Chondrocyte (in vitro differentiated cells): ENCODE measurements around the gene LSM3. TPM values are rescaled to one million over a fixed set of nuclear protein-coding genes. Genes with fewer than 3 reads are reported as not detected.

Source experiments
- DNase-seq: peaks from one replicate; pipeline ENCODE4 v3.0.0; 2021; ENCODE audit warnings: mixed read lengths, low spot score
- H3K27ac Mint-ChIP-seq: one replicate; pipeline ENCODE4 v1.8.0; 2021; ENCODE audit warnings: mild to moderate bottlenecking, moderate library complexity, mixed read lengths; ENCODE audit not compliant: unreplicated experiment
- H3K27me3 Mint-ChIP-seq: 2 replicates; pipeline ENCODE4 v1.8.0; 2021; ENCODE audit warnings: low read depth, mixed read lengths
- H3K36me3 Mint-ChIP-seq: 2 replicates; pipeline ENCODE4 v1.8.0; 2021; ENCODE audit warnings: low read depth, mixed read lengths
- H3K4me1 Mint-ChIP-seq: 2 replicates; pipeline ENCODE4 v1.8.0; 2021; ENCODE audit warnings: low read depth, mild to moderate bottlenecking, mixed read lengths
- H3K4me3 Mint-ChIP-seq: one replicate; pipeline ENCODE4 v1.8.0; 2021; ENCODE audit warnings: mild to moderate bottlenecking, moderate library complexity, mixed read lengths; ENCODE audit not compliant: unreplicated experiment
- H3K9me3 Mint-ChIP-seq: 2 replicates; pipeline ENCODE4 v1.8.0; 2021; ENCODE audit warnings: low read depth, mixed read lengths
- CTCF ChIP-seq: fragments of 200-600 bp; sonication (generic); IDR thresholded peaks from 2 replicates; pipeline ENCODE4 v1.5.0; 2021; ENCODE audit warnings: antibody characterized with exemption, mild to moderate bottlenecking, moderate library complexity
- total RNA-seq: library from RNA; stranded (reverse); gene quantifications from 3 replicates; pipeline ENCODE4 v1.2.1, GENCODE V29; 2021

The LSM3 gene
- total RNA-seq, 1 donor from 2014 or later, result 8.1 TPM

GRCh38 chr3:14239940-14240339 is 61.3 kb downstream of the LSM3 start:
- Mint-ChIP-seq H3K4me3 (no peak overlapping the region), H3K27me3 (peaks cover 2% of the 10 kb centered on the region), H3K4me1 (no peaks in the 10 kb centered on the region), H3K9me3 (no peaks in the 10 kb centered on the region), H3K27ac (no peak overlapping the region), H3K36me3 (peaks cover 1% of the 10 kb centered on the region)
- no peak for TF ChIP-seq CTCF
- DNase-seq, result no peak

- peaks cover 1% of the 10 kb centered on the region for H3K36me3 Mint-ChIP-seq
- H3K9me3 Mint-ChIP-seq, result no peaks in the 10 kb centered on the region
- no peak for TF ChIP-seq CTCF
- H3K27me3 Mint-ChIP-seq, result peaks cover 2% of the 10 kb centered on the region
- H3K4me1 Mint-ChIP-seq, result no peaks in the 10 kb centered on the region
- H3K4me3 Mint-ChIP-seq, result no peak overlapping the region
- H3K27ac Mint-ChIP-seq, result no peak overlapping the region
- no peak for DNase-seq
These were observed 61.7 kb downstream of the LSM3 start for GRCh38 chr3:14240366-14240765.

GRCh38 chr3:14241716-14242115 is 63.1 kb downstream of the LSM3 start:
- Mint-ChIP-seq H3K4me1 (no peaks in the 10 kb centered on the region), H3K36me3 (peaks cover 1% of the 10 kb centered on the region), H3K9me3 (no peaks in the 10 kb centered on the region), H3K4me3 (no peak overlapping the region), H3K27ac (no peak overlapping the region), H3K27me3 (peaks cover 2% of the 10 kb centered on the region)
- no peak for DNase-seq
- no peak for TF ChIP-seq CTCF

- H3K4me3 Mint-ChIP-seq, result no peak overlapping the region
- no peak overlapping the region for H3K27ac Mint-ChIP-seq
- no peak for TF ChIP-seq CTCF
- H3K27me3 Mint-ChIP-seq, result peaks cover 2% of the 10 kb centered on the region
- H3K9me3 Mint-ChIP-seq, result no peaks in the 10 kb centered on the region
- no peak for DNase-seq
- peaks cover 1% of the 10 kb centered on the region for H3K36me3 Mint-ChIP-seq
- H3K4me1 Mint-ChIP-seq, result no peaks in the 10 kb centered on the region
These were observed 64.1 kb downstream of the LSM3 start for GRCh38 chr3:14242490-14243311.

GRCh38 chr3:14243782-14244181 is 65.2 kb downstream of the LSM3 start:
- peaks cover 2% of the 10 kb centered on the region for H3K27me3 Mint-ChIP-seq
- no peaks in the 10 kb centered on the region for H3K4me1 Mint-ChIP-seq
- DNase-seq, result no peak
- H3K27ac Mint-ChIP-seq, result no peak overlapping the region
- TF ChIP-seq CTCF, result no peak
- no peak overlapping the region for H3K4me3 Mint-ChIP-seq
- no peaks in the 10 kb centered on the region for H3K9me3 Mint-ChIP-seq
- H3K36me3 Mint-ChIP-seq, result peaks cover 1% of the 10 kb centered on the region
